Lower leg skin (tissue), 3 donors: ENCODE measurements around the gene LRBA.

Source experiments
- CTCF ChIP-seq, 3 donors: fragments of 450-650 bp; IDR thresholded peaks; one replicate each; pipeline ENCODE4 v1.5.1; 2016; ENCODE audit warnings: antibody characterized with exemption in 3 of 3, mild to moderate bottlenecking in 3 of 3, moderate library complexity in 2 of 3
- POLR2A ChIP-seq, 2 donors: fragments of 450-650 bp; IDR thresholded peaks; one replicate each; pipeline ENCODE4 v1.6.1; 2016 to 2017; ENCODE audit warnings: antibody characterized with exemption in 2 of 2, mild to moderate bottlenecking in 1 of 2, moderate library complexity in 1 of 2

- no peak for TF ChIP-seq CTCF (IDR thresholded peaks at IDR 0.05)
- no peak for TF ChIP-seq POLR2A (IDR thresholded peaks at IDR 0.05)
Observed at GRCh38 chr4:150278206-150278605, 736.9 kb downstream of the LRBA start.
